ENCODE data around the gene PCDHGB5.
A peak's percentile ranks its signal among the peaks of the same experiment; 100 is the strongest.
"Not testable (repeated sequence)": the region's sequence is repeated elsewhere in the genome, so short reads cannot be mapped to it uniquely, and the experiment has no call there.

Gene PCDHGB5

GRCh38 chr5:141369994-141370848 lies 27.5 kb upstream of the PCDHGB5 start, which contains the start of gene PCDHGB3:
PCDHGB3 (plus strand) TSS chr5:141370242; CDS start chr5:141370395, 153 bp downstream.
- peak within 1 kb of the TSS; percentile 32 for H3K4me3 ChIP-seq (ENCODE audit: control insufficient read depth, low read depth, low read length)
- peak; percentile 63 for TF ChIP-seq CTCF (IDR thresholded peaks at IDR 0.05; ENCODE audit: control insufficient read depth, insufficient read depth, low read depth, low read length, missing control alignments)
- DNase-seq (ENCODE audit: low read depth) = no peak

GRCh38 chr5:141371572-141372475 lies 25.9 kb upstream of the PCDHGB5 start:
- no peak overlapping the region for H3K4me3 ChIP-seq (ENCODE audit: control insufficient read depth, low read depth, low read length)
- TF ChIP-seq CTCF (IDR thresholded peaks at IDR 0.05; ENCODE audit: control insufficient read depth, insufficient read depth, low read depth, low read length, missing control alignments) = no peak
- DNase-seq (ENCODE audit: low read depth) = no peak

- DNase-seq (ENCODE audit: low read depth) = no peak
- peak within 1 kb of the TSS; percentile 39 for H3K4me3 ChIP-seq (ENCODE audit: control insufficient read depth, low read depth, low read length)
- TF ChIP-seq CTCF (IDR thresholded peaks at IDR 0.05; ENCODE audit: control insufficient read depth, insufficient read depth, low read depth, low read length, missing control alignments) = peak; percentile 66
These were observed 24.0 kb upstream of the PCDHGB5 start, which contains the start of gene PCDHGA6 for GRCh38 chr5:141373673-141374317. PCDHGA6 (plus strand) TSS chr5:141373891; CDS start chr5:141374084, 193 bp downstream.

GRCh38 chr5:141374627-141375026 lies 23.1 kb upstream of the PCDHGB5 start:
- H3K4me3 ChIP-seq (ENCODE audit: control insufficient read depth, low read depth, low read length) = no peak overlapping the region; the same call in 1 of the 2 replicates
- DNase-seq (ENCODE audit: low read depth) = no peak
- no peak for TF ChIP-seq CTCF (IDR thresholded peaks at IDR 0.05; ENCODE audit: control insufficient read depth, insufficient read depth, low read depth, low read length, missing control alignments)

- not testable (repeated sequence) for DNase-seq (ENCODE audit: low read depth); H3K4me3 ChIP-seq (ENCODE audit: control insufficient read depth, low read depth, low read length)
- TF ChIP-seq CTCF (IDR thresholded peaks at IDR 0.05; ENCODE audit: control insufficient read depth, insufficient read depth, low read depth, low read length, missing control alignments) = peak; percentile 17
These were observed 22.1 kb upstream of the PCDHGB5 start for GRCh38 chr5:141375444-141376155.

Measured in AG09309 (cell line).